ENCODE results near the gene TAF7. TPM values are rescaled to one million over a fixed set of nuclear protein-coding genes. Genes with fewer than 3 reads are reported as not detected.
A peak's percentile ranks its signal among the peaks of the same experiment; 100 is the strongest.

Gene TAF7, protein sequence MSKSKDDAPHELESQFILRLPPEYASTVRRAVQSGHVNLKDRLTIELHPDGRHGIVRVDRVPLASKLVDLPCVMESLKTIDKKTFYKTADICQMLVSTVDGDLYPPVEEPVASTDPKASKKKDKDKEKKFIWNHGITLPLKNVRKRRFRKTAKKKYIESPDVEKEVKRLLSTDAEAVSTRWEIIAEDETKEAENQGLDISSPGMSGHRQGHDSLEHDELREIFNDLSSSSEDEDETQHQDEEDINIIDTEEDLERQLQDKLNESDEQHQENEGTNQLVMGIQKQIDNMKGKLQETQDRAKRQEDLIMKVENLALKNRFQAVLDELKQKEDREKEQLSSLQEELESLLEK
- total RNA-seq (100 to 1,000 TPM in 4 of 7 donors, 10 to 100 TPM in 3; 65.1 to 141 (median 102) TPM), polyA plus RNA-seq (100 to 1,000 TPM in 1 of 2 donors, 10 to 100 TPM in 1; 96.4 to 136 TPM)
- long read RNA-seq, donor 1, transcript TAF7-201 (1 exons, 2,334 nt) = major isoform, 643 of 644 reads
- long read RNA-seq, donor 1, partial matches to known transcripts = 0 of 644 reads
- long read RNA-seq, donor 1, other reads (novel, unspliced or antisense) = 1 of 644 reads
- long read RNA-seq, donor 2, transcript TAF7-201 (1 exons, 2,334 nt) = major isoform, 201 of 202 reads
- long read RNA-seq, donor 2, partial matches to known transcripts = 0 of 202 reads
- long read RNA-seq, donor 2, other reads (novel, unspliced or antisense) = 0 of 202 reads
- long read RNA-seq, donor 3, transcript TAF7-201 (1 exons, 2,334 nt) = major isoform, 250 of 250 reads
- long read RNA-seq, donor 3, partial matches to known transcripts = 0 of 250 reads
- long read RNA-seq, donor 3, other reads (novel, unspliced or antisense) = 0 of 250 reads

DNA sequence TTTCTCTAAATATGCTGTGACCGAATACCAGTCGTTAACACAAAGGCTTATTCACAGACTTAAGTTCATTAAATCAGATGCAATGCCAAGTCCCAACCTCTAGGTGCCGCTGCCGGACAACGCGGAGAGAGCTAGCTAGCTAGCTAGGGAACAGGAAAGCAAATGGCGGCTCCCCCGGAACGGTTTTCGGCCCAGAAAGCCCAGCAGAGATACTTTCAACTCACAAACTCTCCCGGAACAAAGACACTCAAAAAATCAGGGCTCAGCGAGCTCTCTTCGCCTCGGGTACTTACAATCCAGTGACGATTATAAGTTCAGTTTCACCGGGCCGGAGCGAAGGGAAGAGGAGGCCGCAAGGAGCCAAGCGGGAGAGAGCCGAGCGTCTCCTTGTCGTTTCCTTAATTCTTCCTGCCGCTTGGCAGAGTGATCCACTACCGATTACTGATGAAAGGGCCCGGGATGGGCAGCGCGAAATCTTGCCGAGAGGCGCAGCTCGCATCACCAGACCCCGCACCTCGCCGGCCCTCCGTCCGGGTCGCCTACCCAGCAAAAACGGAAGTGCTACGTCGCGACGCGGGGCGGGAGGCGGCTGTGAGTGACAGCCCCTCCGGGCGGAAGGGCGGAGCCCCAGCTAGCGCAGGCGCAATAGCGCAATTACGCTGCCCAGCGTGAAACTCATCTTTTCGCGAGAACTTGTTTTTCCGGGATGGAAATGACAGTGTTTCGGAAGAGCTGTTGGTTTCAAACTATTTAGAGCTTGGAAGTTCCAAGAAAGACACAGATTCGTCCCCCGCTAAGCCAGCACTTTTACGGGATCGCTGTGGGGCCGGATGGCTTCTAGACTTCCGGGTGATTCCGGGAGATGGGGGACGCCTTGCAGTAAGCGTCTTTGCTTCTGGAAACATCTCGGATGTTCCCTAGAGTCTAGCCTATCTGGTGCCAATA, at the start of gene TAF7:
Gene TAF7, minus strand, starts transcription at position 560 of the 945 bp plus-strand sequence. CDS start 740 bp downstream, outside the sequence.
- intact Hi-C loops (cut with DNase I) = loop anchor here in 2 of 4 donors (5.0 to 10.0 kb wide), 2 partner anchors 234 to 242 kb away; no protein-coding TSS in a partner anchor
- H3K27me3 ChIP-seq = no peaks in the 10 kb centered on the region

DNA sequence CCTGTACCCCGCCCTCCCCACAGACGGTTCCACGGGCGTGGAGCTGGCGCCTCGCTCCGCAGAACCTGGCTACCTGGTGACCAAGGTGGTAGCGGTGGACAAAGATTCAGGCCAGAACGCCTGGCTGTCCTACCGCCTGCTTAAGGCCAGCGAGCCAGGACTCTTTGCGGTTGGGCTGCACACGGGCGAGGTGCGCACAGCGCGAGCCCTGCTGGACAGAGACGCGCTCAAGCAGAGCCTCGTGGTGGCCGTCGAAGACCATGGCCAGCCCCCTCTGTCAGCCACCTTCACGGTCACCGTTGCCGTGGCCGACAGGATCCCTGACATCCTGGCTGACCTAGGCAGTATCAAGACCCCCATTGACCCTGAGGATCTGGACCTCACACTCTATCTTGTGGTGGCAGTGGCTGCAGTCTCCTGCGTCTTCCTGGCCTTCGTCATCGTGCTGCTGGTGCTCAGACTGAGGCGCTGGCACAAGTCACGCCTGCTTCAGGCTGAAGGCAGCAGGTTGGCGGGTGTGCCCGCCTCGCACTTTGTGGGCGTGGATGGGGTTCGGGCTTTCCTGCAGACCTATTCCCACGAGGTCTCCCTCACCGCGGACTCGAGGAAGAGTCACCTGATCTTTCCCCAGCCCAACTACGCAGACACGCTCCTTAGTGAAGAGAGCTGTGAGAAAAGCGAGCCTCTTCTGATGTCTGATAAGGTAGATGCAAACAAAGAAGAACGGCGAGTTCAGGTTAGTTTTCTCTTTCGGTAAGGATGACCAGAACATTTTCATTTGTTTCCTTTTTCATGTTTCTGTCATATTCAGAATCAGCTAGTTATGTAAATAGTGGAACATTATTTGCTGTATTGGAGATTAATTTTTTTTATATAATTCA, 45.7 kb upstream of the TAF7 start:
- Histone ChIP-seq H3K4me1 (ENCODE audit: insufficient read depth) (no peaks in the 10 kb centered on the region), H3K27me3 (no peaks in the 10 kb centered on the region), H3K4me3 (no peak overlapping the region), H3K27ac (no peak overlapping the region), H3K36me3 (no peaks in the 10 kb centered on the region), H3K9me3 (peaks cover 0 to 53% of the 10 kb centered on the region in 2 donors)
- intact Hi-C loops (cut with DNase I) = no loop called here
- TF ChIP-seq, protein P1, sequence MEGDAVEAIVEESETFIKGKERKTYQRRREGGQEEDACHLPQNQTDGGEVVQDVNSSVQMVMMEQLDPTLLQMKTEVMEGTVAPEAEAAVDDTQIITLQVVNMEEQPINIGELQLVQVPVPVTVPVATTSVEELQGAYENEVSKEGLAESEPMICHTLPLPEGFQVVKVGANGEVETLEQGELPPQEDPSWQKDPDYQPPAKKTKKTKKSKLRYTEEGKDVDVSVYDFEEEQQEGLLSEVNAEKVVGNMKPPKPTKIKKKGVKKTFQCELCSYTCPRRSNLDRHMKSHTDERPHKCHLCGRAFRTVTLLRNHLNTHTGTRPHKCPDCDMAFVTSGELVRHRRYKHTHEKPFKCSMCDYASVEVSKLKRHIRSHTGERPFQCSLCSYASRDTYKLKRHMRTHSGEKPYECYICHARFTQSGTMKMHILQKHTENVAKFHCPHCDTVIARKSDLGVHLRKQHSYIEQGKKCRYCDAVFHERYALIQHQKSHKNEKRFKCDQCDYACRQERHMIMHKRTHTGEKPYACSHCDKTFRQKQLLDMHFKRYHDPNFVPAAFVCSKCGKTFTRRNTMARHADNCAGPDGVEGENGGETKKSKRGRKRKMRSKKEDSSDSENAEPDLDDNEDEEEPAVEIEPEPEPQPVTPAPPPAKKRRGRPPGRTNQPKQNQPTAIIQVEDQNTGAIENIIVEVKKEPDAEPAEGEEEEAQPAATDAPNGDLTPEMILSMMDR (IDR thresholded peaks at IDR 0.05) = no peak
- DNase-seq = no peak
- WGBS, 3 donors = 28 to 44% (median 29%) methylated on average over 36 to 46 of the region's 46 CpGs

More for the DNA sequence above, at the start of gene TAF7:
- Histone ChIP-seq H3K4me3 (peak within 1 kb of the TSS; percentile 84), H3K27ac (peak within 1 kb of the TSS; percentile 85 to 99), H3K9me3 (peaks cover 16 to 37% of the 10 kb centered on the region in 2 donors), H3K4me1 (ENCODE audit: insufficient read depth) (peaks cover 3% of the 10 kb centered on the region), H3K36me3 (no peaks in the 10 kb centered on the region)
- TF ChIP-seq EP300 (IDR thresholded peaks at IDR 0.05) (peak; percentile 37), POLR2A (IDR thresholded peaks at IDR 0.05) (peak; percentile 98)
- TF ChIP-seq, protein P1 (IDR thresholded peaks at IDR 0.05) = peak; percentile 61 to 84 (median 66)
- DNase-seq = peak; percentile 92 to 95 (median 95)
- WGBS, 3 donors = 1 to 2% (median 1%) methylated on average over 67 of the region's 67 CpGs

DNA sequence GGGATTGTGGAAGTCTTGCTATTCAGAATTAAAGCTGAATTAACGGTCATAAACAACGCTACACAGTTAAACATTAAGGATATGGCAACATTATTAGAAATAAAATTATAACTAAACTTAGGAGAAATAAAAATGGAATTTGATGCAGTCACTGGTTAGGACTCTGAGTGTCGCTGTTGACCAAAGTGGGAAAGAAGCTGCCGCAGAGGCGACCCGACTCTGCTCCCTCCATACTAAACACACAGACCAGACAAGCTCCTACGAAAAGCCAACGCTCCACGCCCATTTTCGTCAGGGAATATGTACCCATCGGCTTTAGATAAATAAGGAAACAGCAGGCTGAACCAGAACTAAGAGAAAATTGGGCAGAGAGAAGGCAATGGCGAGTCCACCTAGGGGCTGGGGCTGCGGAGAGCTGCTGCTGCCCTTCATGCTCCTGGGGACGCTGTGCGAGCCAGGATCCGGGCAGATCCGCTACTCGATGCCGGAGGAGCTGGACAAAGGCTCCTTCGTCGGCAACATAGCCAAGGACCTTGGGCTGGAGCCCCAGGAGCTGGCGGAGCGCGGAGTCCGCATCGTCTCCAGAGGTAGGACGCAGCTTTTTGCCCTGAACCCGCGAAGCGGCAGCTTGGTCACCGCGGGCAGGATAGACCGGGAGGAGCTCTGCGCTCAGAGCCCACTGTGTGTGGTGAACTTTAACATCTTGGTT, 43.5 kb upstream of the TAF7 start, which contains the start of gene PCDHGA5:
Gene PCDHGA5, plus strand, starts transcription at position 211 of the 709 bp plus-strand sequence. Its CDS starts 169 bp downstream, at position 380.
- DNase-seq = no peak
- intact Hi-C loops (cut with DNase I) = no loop called here
- H3K4me1 ChIP-seq (ENCODE audit: insufficient read depth) = no peaks in the 10 kb centered on the region
- TF ChIP-seq POLR2A (IDR thresholded peaks at IDR 0.05) (no peak), EP300 (IDR thresholded peaks at IDR 0.05) (no peak)
- TF ChIP-seq, protein P1 (IDR thresholded peaks at IDR 0.05) = no peak
- WGBS, 3 donors = 11 to 18% (median 16%) methylated on average over 34 of the region's 34 CpGs
- no peak within 1 kb of the TSS for H3K27ac ChIP-seq
- no peaks in the 10 kb centered on the region for H3K27me3 ChIP-seq
- no peaks in the 10 kb centered on the region for H3K36me3 ChIP-seq
- H3K9me3 ChIP-seq = peaks cover 0 to 52% of the 10 kb centered on the region in 2 donors
- peak within 1 kb of the TSS; percentile 17 for H3K4me3 ChIP-seq

Measured in ovary (tissue), 10 donors.